NOMO-1 treated with DMSO at 0.1 percent for 48 hours (cell line): ENCODE data around the gene SUSD4.

Experiments used
- DNase-seq: peaks from one replicate; lab custom pipeline; 2025; ENCODE audit not compliant: unreplicated experiment; lab: John Stamatoyannopoulos, UW

Gene SUSD4

DNA sequence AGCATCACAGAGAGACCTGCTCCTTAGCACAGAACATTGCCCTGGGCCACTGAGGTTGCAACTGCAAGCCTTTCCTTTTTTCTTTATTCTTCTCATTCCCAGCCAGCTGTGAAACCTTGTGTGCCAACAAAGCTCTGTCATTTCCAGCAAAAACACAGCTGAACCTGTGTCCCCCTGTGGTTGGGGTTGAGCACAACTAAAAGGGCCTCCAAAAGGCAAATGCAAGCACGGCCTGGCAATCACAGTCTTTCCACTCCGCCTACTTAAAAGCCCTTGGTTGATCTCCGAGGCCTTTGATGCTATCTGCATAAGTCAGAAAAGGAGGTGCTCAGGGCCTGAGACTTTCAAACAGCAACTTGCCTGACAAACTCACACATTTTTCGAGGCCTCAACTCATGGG, 32.7 kb downstream of the SUSD4 start:
- DNase-seq, result no peak

GRCh38 chr1:223330466-223330865, 33.5 kb downstream of the SUSD4 start:
- no peak for DNase-seq

DNA sequence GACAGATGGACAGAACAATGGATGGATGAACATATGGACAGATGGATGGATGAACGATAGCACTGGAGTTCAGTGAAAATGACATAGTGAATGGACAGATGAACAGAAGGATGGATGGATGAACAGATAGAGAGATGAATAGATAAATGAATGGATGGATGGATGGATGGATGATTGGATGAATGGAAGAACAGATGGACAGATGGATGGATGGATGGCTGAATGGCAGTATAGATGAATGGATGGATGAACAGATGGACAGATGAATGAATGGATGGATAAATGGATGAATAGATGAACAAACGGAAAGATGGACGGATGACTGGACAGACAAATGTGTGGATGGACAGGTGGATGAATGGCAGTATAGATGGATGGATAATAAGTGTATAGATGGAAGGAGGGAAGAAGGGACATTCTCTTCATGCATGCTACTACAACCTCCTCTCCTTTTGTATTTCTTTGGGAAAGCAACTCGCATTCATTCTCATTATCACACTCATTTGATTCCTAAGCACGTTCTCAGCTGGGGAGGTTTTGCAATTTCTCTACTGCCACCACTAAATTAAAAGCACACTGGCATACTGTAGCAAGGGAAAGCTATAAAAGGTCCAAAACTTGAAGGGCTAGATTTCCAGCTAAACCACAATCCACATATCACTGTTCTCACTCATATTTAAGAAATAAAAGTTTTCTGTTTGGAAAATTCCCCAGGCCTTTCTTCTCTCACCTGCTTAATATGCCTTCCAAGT, 34.1 kb downstream of the SUSD4 start:
- DNase-seq, result no peak

DNA sequence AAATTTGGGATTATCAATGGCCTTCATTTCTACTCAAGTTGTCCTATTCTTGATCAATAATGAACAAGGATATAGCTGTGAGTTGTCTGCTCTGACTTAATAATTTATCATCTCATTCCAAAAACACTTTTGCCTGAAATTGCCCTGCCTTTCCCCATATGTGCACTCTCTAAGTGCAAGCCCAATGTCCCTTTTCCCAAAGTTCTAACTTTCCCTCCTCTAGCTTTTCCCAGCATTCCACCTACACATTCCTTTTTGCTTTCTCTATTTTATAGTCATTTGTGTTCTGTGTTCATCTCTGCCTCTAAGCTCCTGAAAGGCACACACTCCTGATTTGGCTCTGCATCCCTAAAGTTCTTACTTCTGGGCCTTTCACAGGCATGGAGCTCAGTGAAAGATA, 34.7 kb downstream of the SUSD4 start:
- no peak for DNase-seq

DNA sequence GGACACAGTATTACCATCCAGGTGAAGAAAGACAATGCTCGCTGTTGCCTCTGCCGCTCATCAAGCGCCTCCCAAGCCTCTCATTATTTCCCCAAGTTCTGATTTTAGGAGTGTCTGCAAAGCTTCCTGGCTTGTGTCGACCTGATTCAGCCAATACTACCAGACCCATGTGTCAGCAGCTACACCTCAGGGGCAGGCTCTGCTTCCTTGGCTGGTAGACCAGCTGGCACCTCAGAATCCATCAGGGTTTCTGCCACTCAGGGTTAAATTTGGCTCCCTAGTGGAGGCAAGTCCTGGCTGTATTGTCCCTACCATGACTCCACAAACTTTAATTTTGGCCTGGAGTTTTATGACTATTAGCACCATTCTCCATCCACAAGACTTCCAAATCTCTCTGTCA, 35.4 kb downstream of the SUSD4 start:
- no peak for DNase-seq

- DNase-seq, result no peak
Measured at GRCh38 chr1:223326776-223327175, 37.2 kb downstream of the SUSD4 start.

DNA sequence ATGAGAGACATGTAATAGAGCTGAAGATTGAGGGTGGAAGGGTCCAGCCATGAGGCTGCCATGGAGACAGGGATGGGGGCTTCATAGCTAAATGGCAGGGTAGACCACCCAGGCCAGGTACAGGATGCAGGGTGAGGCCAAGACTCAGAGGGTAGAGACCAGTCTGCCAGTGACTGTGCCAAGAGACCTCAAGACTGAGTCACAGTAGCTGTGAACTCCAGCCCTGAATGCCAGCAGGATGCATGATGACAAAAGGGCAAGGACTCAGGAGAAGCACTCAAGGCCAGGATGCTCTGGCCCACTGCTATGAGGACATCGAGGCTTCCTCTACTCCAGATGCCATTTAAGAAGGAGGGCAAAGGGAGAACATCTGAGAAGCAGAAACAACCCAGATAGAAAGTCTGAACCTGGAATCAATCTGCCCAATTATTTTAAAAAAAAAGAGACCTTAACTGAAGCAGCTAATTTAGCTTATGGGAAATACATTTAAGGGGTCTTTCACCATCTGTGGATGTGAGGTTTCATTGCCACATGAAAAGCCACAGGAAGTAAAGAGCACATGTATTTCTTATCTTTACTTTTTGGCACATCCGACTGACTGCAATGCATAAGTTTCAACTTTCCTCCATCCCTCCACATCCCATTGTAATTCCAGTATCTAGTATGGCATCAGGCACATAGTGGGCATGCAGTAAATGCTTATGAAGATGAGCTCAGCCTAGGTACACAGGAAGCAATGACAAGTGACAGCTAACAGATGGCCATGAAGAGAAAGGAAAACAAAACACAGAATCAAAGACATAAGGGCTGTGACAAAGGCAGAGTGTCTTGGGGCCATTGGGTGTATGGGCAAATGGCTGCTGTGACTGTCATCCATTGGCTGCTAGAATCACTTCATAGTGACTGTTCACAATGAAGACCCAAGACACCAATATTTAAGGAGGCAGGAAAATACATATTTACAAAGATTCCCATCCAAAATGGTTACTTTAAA, 40.2 kb downstream of the SUSD4 start:
- no peak for DNase-seq

DNA sequence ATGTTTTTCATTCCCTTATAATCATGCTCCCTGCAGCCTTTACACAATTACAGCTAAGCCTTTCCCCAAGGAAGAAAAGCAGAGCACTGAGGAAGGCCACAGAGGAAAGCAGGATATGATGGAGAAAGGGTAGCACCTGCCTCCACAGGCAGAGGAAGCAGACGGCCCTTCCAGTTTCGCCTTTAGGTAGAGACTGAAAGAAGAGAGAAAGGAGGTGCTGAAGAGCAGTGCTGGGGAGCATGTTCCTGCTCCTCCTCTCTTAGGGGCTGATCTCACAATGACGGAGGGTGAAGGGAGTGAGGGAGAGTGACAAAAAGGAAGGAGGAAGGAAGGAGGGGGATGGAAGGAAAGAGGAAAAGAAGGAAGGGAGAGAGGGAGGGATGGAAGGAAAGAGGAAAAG, 41.1 kb downstream of the SUSD4 start:
- DNase-seq, result no peak

DNA sequence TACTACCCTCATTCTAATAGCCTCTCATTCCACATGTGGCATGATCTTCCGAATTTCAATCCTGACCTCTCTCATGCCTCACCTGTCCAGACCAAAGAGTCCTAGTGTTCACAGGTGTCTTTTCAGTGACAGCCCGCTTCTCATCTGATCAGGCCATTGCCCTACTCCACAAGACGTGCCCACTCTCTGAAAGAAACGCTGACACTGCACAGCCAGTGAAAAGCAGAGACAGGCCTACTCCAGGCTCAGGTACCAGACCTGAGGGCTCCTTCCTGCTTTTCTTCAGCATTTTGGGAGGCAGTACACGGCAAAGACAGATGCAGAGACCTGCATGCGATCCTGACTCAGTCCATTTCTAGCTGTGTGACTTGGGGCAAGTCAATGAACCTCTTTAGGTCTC, 43.0 kb downstream of the SUSD4 start:
- no peak for DNase-seq

GRCh38 chr1:223319905-223320580, 43.9 kb downstream of the SUSD4 start:
- no peak for DNase-seq

GRCh38 chr1:223319398-223319797, 44.6 kb downstream of the SUSD4 start:
- no peak for DNase-seq

DNA sequence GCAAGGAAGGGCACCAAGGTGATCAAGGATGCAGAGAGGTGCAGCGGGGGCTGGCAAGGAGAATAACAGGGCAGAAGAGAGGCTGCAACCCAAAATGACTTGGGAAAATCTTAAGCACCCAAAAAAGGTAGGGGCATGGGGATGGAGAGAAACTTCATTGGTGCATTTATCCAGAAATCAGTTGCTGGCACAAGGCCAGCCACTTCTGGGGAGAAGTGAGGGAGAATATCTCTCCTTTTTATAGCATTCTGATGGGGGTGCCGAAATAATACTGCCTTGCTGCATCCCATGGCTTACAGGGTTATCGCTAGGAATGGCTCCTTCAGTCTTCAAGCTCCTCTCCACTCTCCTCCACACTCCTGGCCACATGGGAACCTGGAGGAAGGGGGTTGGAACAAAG, 47.9 kb downstream of the SUSD4 start:
- DNase-seq, result no peak

GRCh38 chr1:223315665-223316064, 48.3 kb downstream of the SUSD4 start:
- no peak for DNase-seq

GRCh38 chr1:223313415-223313754, 50.6 kb downstream of the SUSD4 start:
- no peak for DNase-seq

DNA sequence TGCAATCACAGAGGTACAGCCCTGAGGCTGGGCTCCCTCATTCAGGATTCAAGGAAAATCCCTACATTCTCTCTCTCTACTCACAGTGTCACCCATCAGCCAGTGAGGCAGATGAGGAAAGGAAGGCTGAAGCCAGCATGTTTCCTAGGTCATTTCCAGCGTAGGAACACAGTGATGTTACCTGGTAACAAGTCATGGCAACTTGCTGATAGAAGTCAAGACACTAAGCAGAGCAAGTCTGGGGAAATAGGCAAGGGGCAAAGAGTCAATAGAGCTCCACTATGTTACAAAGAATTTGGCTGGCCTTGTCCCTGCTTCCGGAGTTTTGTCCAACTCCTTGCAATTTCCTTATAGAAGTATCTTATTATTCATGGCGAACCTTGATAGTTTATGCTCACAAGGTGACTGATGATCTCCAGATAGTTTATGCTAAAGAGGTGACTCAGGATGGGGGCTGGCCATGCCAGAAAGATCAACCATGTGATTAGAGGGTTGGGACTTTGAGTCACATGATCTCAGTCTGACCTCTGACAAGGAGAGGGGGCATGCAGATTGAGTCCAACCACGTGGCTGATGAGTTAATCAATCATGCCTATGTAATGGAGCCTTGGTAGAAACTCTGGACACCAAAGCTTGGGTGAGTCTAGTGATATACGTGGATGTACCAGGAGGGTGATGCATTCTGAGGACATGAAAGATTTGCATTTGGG, 51.1 kb downstream of the SUSD4 start:
- DNase-seq, result no peak

DNA sequence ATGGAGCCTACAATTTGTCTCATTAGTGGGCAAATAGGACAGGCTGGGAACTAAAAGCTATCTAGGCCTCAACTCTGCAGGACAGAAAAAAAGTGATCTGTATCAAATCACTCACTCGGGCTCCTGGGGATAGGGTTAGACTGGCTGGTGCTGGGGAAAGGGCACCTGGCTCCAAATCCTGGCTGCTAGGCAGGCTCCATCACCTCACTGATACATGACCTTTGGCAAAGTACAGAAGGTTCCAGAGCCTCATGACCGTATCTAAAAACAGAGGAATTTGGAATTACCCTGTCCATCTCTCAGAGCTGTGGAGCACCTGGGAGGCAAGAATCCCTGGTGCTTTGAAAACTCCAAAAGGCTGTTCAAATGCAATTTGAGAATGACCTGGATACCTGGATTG, 51.7 kb downstream of the SUSD4 start:
- no peak for DNase-seq

GRCh38 chr1:223311826-223312225, 52.1 kb downstream of the SUSD4 start:
- no peak for DNase-seq

DNA sequence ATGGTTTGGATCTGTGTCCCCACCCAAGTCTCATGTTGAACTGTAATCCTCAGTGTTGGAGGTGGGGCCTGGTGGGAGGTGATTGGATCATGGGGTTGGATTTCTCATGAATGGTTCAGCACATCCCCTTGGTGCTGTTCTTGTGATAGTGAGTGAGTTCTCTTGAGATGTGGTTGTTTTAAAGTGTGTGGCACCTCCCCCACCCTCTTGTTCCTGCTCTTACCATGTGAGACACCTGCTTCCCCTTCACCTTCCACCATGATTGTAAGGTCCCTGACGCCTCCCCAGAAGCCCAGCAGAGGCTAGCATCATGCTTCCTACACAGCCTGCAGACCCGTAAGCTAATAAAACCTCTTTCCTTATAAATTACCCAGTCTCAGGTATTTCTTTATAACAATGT, 55.8 kb downstream of the SUSD4 start:
- DNase-seq, result no peak

GRCh38 chr1:223307544-223307943, 56.4 kb downstream of the SUSD4 start:
- DNase-seq, result no peak

DNA sequence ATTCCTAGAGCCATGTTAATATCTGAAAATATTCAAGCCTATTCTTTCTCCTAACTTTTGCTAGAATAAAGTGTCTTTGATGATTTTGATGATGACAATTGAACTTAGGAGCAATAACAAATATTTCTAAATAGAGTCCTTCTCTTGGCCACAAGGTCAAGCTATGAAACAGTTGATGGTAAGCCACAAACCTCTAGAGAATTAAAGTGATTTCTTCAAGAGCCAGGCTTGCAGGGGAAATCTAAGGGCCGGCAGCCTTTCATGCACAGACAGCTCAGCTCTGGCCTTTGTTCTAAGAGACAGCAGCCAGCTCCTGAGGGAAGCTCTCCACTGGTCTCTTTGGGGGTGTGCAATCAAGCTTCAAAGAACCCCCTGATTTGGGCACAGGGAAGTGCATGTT, 59.0 kb downstream of the SUSD4 start:
- DNase-seq, result no peak

DNA sequence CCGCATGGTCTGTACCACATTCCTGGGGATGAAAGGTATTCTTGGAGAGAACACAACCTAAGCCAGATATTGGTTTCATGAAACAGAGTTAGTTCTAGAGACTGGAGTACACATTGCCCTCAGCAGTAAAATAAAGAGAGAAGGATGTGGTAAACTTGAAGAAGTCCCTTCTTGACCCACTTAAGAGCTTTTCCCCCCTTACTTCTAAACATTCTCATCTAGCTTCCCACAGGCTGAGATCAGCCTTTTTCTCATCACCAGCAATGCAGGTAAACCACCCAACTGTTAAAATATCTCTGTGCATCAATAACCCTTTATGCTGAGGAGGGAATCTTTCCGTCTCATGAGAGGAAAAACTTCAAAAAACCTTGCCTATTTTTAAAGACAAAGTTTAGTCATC, 62.6 kb downstream of the SUSD4 start:
- DNase-seq, result no peak
